ENCODE results near the gene OCLN.

DNA sequence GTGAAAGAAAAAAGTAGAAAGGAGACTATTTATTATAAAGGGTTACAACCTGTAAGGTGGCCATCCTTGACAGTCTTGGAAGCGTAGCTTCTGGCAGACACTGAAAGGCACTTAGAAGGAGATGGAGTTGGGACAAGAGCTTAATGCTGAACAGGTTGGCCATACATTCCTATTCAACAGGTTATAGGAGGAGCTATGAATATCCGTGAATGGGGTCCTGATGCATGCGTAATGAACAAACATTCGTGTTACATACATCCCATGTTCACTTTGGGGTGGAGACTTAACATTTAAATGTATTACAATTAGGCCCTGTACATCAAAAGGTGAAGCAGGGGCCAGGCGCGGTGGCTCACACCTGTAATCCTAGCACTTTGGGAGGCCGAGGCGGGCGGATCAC, 34.1 kb downstream of the OCLN start:
- TF ChIP-seq POLR2A (IDR thresholded peaks at IDR 0.05; ENCODE audit: low read depth, low read length) (no peak), POU2F2 (IDR thresholded peaks at IDR 0.05; ENCODE audit: low read depth, low read length) (no peak), TAF1 (IDR thresholded peaks at IDR 0.05; ENCODE audit: low read depth, low read length) (no peak)

All from GM12891 (cell line).